BLaER1 treated with 17β-estradiol and CSF1 and Interleukin-3, amounts not matched to agents 10 nM and 100 nM (cell line): Measurements from ENCODE around the gene NIP7.
A peak's percentile ranks its signal among the peaks of the same experiment; 100 is the strongest.

Source experiments
- H3K27ac ChIP-seq, 11 experiments: shearing (Covaris generic); formaldehyde crosslinking; 2 replicates each; pipeline ENCODE4 v1.8.1; 2022
- H3K27me3 ChIP-seq, 11 experiments: shearing (Covaris generic); formaldehyde crosslinking; 2 replicates each; pipeline ENCODE4 v1.8.1; 2022
- H3K36me3 ChIP-seq, 11 experiments: shearing (Covaris generic); formaldehyde crosslinking; 2 replicates each; pipeline ENCODE4 v1.8.1; 2022
- H3K4me1 ChIP-seq, 10 experiments: shearing (Covaris generic); formaldehyde crosslinking; 2 replicates each; pipeline ENCODE4 v1.8.1; 2022
- H3K4me2 ChIP-seq, 11 experiments: shearing (Covaris generic); formaldehyde crosslinking; 2 replicates each; pipeline ENCODE4 v1.8.1; 2022
- H3K4me3 ChIP-seq, 10 experiments: shearing (Covaris generic); formaldehyde crosslinking; 2 replicates each; pipeline ENCODE4 v1.8.1; 2022
- H3K9ac ChIP-seq, 11 experiments: shearing (Covaris generic); formaldehyde crosslinking; 2 replicates each; pipeline ENCODE4 v1.8.1; 2022
- H3K9me3 ChIP-seq, 11 experiments: shearing (Covaris generic); formaldehyde crosslinking; replicated peaks in 1 of 11; 2 replicates each; pipeline ENCODE4 v1.8.1; 2022
- H4K20me1 ChIP-seq, 11 experiments: shearing (Covaris generic); formaldehyde crosslinking; 2 replicates each; pipeline ENCODE4 v1.8.1; 2022
- Cebpa-rat ChIP-seq, 11 experiments: shearing (Covaris generic); IDR thresholded peaks; 2 replicates each; pipeline ENCODE4 v1.8.1; 2022

Gene NIP7

GRCh38 chr16:69327585-69328310 lies 11.8 kb upstream of the NIP7 start:
- Histone ChIP-seq H4K20me1 (peaks cover 62 to 76% (median 73%) of the 10 kb centered on the region in 11 experiments), H3K4me1 (peaks cover 77 to 83% (median 79%) of the 10 kb centered on the region in 10 experiments), H3K9ac (peak overlapping the region; percentile 17 to 97 (median 90); a peak in 21 of 22 replicates), H3K27ac (peak overlapping the region in 7 of 11 experiments; percentile 4 to 94 (median 36); a peak in 12 of 22 replicates), H3K36me3 (peaks cover 56 to 80% (median 76%) of the 10 kb centered on the region in 11 experiments), H3K9me3 (no peaks in the 10 kb centered on the region), H3K27me3 (no peaks in the 10 kb centered on the region), H3K4me3 (peak overlapping the region in 8 of 10 experiments; percentile 82 to 97 (median 95); a peak in 15 of 20 replicates), H3K4me2 (peak overlapping the region; percentile 92 to 100 (median 99))
- no peak for TF ChIP-seq Cebpa-rat (IDR thresholded peaks at IDR 0.05)

- H3K36me3 ChIP-seq, result peaks cover 56 to 80% (median 76%) of the 10 kb centered on the region in 11 experiments
- H3K9ac ChIP-seq, result peak overlapping the region; percentile 85 to 97 (median 90)
- H3K4me2 ChIP-seq, result peak overlapping the region; percentile 92 to 100 (median 99)
- H3K27me3 ChIP-seq, result no peaks in the 10 kb centered on the region
- H3K27ac ChIP-seq, result peak overlapping the region in 6 of 11 experiments; percentile 89 to 95 (median 92); a peak in 11 of 22 replicates
- no peak for TF ChIP-seq Cebpa-rat (IDR thresholded peaks at IDR 0.05)
- H3K4me1 ChIP-seq, result peaks cover 68 to 79% (median 72%) of the 10 kb centered on the region in 10 experiments
- no peaks in the 10 kb centered on the region for H3K9me3 ChIP-seq
- H3K4me3 ChIP-seq, result peak overlapping the region; percentile 81 to 97 (median 95)
- peaks cover 50 to 64% (median 62%) of the 10 kb centered on the region in 11 experiments for H4K20me1 ChIP-seq
These were observed 10.7 kb upstream of the NIP7 start for GRCh38 chr16:69328854-69329316.

- no peaks in the 10 kb centered on the region for H3K9me3 ChIP-seq
- peaks cover 59 to 80% (median 76%) of the 10 kb centered on the region in 11 experiments for H3K36me3 ChIP-seq
- peak overlapping the region; percentile 81 to 97 (median 95) for H3K4me3 ChIP-seq
- H3K27ac ChIP-seq, result peak overlapping the region; percentile 75 to 95 (median 92); a peak in 21 of 22 replicates
- H3K27me3 ChIP-seq, result no peaks in the 10 kb centered on the region
- H3K9ac ChIP-seq, result peak overlapping the region; percentile 85 to 97 (median 90)
- TF ChIP-seq Cebpa-rat (IDR thresholded peaks at IDR 0.05), result no peak
- peaks cover 43 to 57% (median 55%) of the 10 kb centered on the region in 11 experiments for H4K20me1 ChIP-seq
- H3K4me2 ChIP-seq, result peak overlapping the region; percentile 92 to 100 (median 99)
- H3K4me1 ChIP-seq, result peaks cover 60 to 73% (median 67%) of the 10 kb centered on the region in 10 experiments
These were observed 9.9 kb upstream of the NIP7 start for GRCh38 chr16:69329369-69330285.

GRCh38 chr16:69330286-69331109 lies 9.1 kb upstream of the NIP7 start, which contains the start of gene PDF:
TSS of gene PDF (minus strand) at chr16:69330588. CDS start at chr16:69330570, 18 bp downstream.
- TF ChIP-seq Cebpa-rat (IDR thresholded peaks at IDR 0.05), result no peak
- Histone ChIP-seq H3K9ac (peak within 1 kb of the TSS; percentile 85 to 97 (median 90)), H3K36me3 (peaks cover 59 to 80% (median 76%) of the 10 kb centered on the region in 11 experiments)

GRCh38 chr16:69334696-69335095 lies 4.9 kb upstream of the NIP7 start:
- Histone ChIP-seq H3K27ac (no peak overlapping the region), H3K27me3 (no peaks in the 10 kb centered on the region), H3K36me3 (peaks cover 51 to 58% (median 52%) of the 10 kb centered on the region in 11 experiments), H3K9me3 (no peaks in the 10 kb centered on the region), H3K9ac (no peak overlapping the region), H4K20me1 (peaks cover 0 to 6% (median 4%) of the 10 kb centered on the region in 11 experiments; a peak in 16 of 22 replicates), H3K4me1 (peaks cover 28 to 41% (median 35%) of the 10 kb centered on the region in 10 experiments), H3K4me3 (no peak overlapping the region), H3K4me2 (no peak overlapping the region)
- no peak for TF ChIP-seq Cebpa-rat (IDR thresholded peaks at IDR 0.05)

More at GRCh38 chr16:69330286-69331109, 9.1 kb upstream of the NIP7 start, which contains the start of gene PDF:
- H4K20me1 ChIP-seq, result peaks cover 35 to 48% (median 46%) of the 10 kb centered on the region in 11 experiments; a peak in 21 of 22 replicates
- H3K27ac ChIP-seq, result peak within 1 kb of the TSS; percentile 75 to 95 (median 92)
- no peaks in the 10 kb centered on the region for H3K27me3 ChIP-seq
- H3K4me2 ChIP-seq, result peak within 1 kb of the TSS; percentile 92 to 100 (median 99)
- H3K4me3 ChIP-seq, result peak within 1 kb of the TSS; percentile 81 to 97 (median 95)
- H3K9me3 ChIP-seq, result no peaks in the 10 kb centered on the region
- H3K4me1 ChIP-seq, result peaks cover 51 to 64% (median 60%) of the 10 kb centered on the region in 10 experiments

GRCh38 chr16:69338557-69339288 lies 849 bp upstream of the NIP7 start:
- H3K9ac ChIP-seq, result peak overlapping the region; percentile 85 to 96 (median 92)
- no peaks in the 10 kb centered on the region for H3K27me3 ChIP-seq
- peaks cover 0 to 24% (median 8%) of the 10 kb centered on the region in 11 experiments; a peak in 9 of 22 replicates for H4K20me1 ChIP-seq
- peak overlapping the region; percentile 64 to 95 (median 91) for H3K27ac ChIP-seq
- TF ChIP-seq Cebpa-rat (IDR thresholded peaks at IDR 0.05), result no peak
- peak overlapping the region; percentile 78 to 99 (median 87) for H3K4me3 ChIP-seq
- H3K9me3 ChIP-seq, result no peaks in the 10 kb centered on the region
- H3K4me1 ChIP-seq, result peaks cover 36 to 54% (median 41%) of the 10 kb centered on the region in 10 experiments
- peaks cover 58 to 71% (median 63%) of the 10 kb centered on the region in 11 experiments for H3K36me3 ChIP-seq
- H3K4me2 ChIP-seq, result peak overlapping the region; percentile 89 to 98 (median 94)

GRCh38 chr16:69340095-69340644 lies 598 bp downstream of the NIP7 start:
- H3K4me3 ChIP-seq, result peak overlapping the region; percentile 78 to 99 (median 87)
- peak overlapping the region; percentile 79 to 95 (median 92) for H3K4me2 ChIP-seq
- peaks cover 52 to 71% (median 63%) of the 10 kb centered on the region in 11 experiments for H3K36me3 ChIP-seq
- H3K9ac ChIP-seq, result peak overlapping the region; percentile 87 to 96 (median 92)
- TF ChIP-seq Cebpa-rat (IDR thresholded peaks at IDR 0.05), result no peak
- H3K27me3 ChIP-seq, result no peaks in the 10 kb centered on the region
- peaks cover 0 to 34% (median 9%) of the 10 kb centered on the region in 11 experiments; a peak in 12 of 22 replicates for H4K20me1 ChIP-seq
- peak overlapping the region; percentile 62 to 95 (median 91) for H3K27ac ChIP-seq
- no peaks in the 10 kb centered on the region for H3K9me3 ChIP-seq
- peaks cover 33 to 56% (median 41%) of the 10 kb centered on the region in 10 experiments for H3K4me1 ChIP-seq
